ENCODE results near the gene SPAG9. TPM values are rescaled to one million over a fixed set of nuclear protein-coding genes. Genes with fewer than 3 reads are reported as not detected.

Gene SPAG9
- total RNA-seq, 1 donor from 2014 or later = 233 TPM

GRCh38 chr17:51052235-51052634 is 68.4 kb downstream of the SPAG9 start:
- ATAC-seq (no peak), DNase-seq (ENCODE audit: low spot score) (no peak)
- intact Hi-C loops (cut with DNase I) = no loop called here

GRCh38 chr17:51050291-51051033 is 70.2 kb downstream of the SPAG9 start:
- ATAC-seq (no peak), DNase-seq (ENCODE audit: low spot score) (no peak)
- intact Hi-C loops (cut with DNase I) = no loop called here

- intact Hi-C loops (cut with DNase I) = no loop called here
- ATAC-seq (peak; percentile 98), DNase-seq (ENCODE audit: low spot score) (peak; percentile 83)
Observed at GRCh38 chr17:51046514-51047384, 73.9 kb downstream of the SPAG9 start.

GRCh38 chr17:51046046-51046445 is 74.6 kb downstream of the SPAG9 start:
- intact Hi-C loops (cut with DNase I) = no loop called here
- ATAC-seq (no peak), DNase-seq (ENCODE audit: low spot score) (no peak)

GRCh38 chr17:51045621-51046020 is 75.0 kb downstream of the SPAG9 start:
- peak; percentile 25 for ATAC-seq
- DNase-seq (ENCODE audit: low spot score) = no peak
- intact Hi-C loops (cut with DNase I) = no loop called here

- no peak for ATAC-seq
- intact Hi-C loops (cut with DNase I) = no loop called here
- no peak for DNase-seq (ENCODE audit: low spot score)
Observed at GRCh38 chr17:51044976-51045375, 75.7 kb downstream of the SPAG9 start.

GRCh38 chr17:51036084-51036483 is 84.6 kb downstream of the SPAG9 start:
- DNase-seq (ENCODE audit: low spot score) = no peak
- intact Hi-C loops (cut with DNase I) = no loop called here
- no peak for ATAC-seq

- ATAC-seq (peak; percentile 48), DNase-seq (ENCODE audit: low spot score) (no peak)
- intact Hi-C loops (cut with DNase I) = no loop called here
Observed at GRCh38 chr17:51035431-51035830, 85.2 kb downstream of the SPAG9 start.

- ATAC-seq = no peak
- intact Hi-C loops (cut with DNase I) = no loop called here
- DNase-seq (ENCODE audit: low spot score) = no peak
Observed at GRCh38 chr17:51034800-51035199, 85.9 kb downstream of the SPAG9 start.

GRCh38 chr17:51032850-51033249 is 87.8 kb downstream of the SPAG9 start:
- no peak for DNase-seq (ENCODE audit: low spot score)
- intact Hi-C loops (cut with DNase I) = no loop called here
- no peak for ATAC-seq

GRCh38 chr17:51029568-51030463 is 90.9 kb downstream of the SPAG9 start:
- intact Hi-C loops (cut with DNase I) = no loop called here
- ATAC-seq = peak; percentile 83

GRCh38 chr17:51029142-51029541 is 91.5 kb downstream of the SPAG9 start:
- ATAC-seq (no peak), DNase-seq (ENCODE audit: low spot score) (no peak)
- intact Hi-C loops (cut with DNase I) = no loop called here

More at GRCh38 chr17:51029568-51030463, 90.9 kb downstream of the SPAG9 start:
- DNase-seq (ENCODE audit: low spot score) = no peak

GRCh38 chr17:51028176-51028863 is 92.3 kb downstream of the SPAG9 start:
- ATAC-seq = no peak
- no peak for DNase-seq (ENCODE audit: low spot score)
- intact Hi-C loops (cut with DNase I) = no loop called here

GRCh38 chr17:51018541-51018940 is 102.1 kb downstream of the SPAG9 start:
- DNase-seq (ENCODE audit: low spot score) (no peak), ATAC-seq (no peak)
- intact Hi-C loops (cut with DNase I) = no loop called here

GRCh38 chr17:51017270-51017669 is 103.4 kb downstream of the SPAG9 start:
- ATAC-seq = no peak
- intact Hi-C loops (cut with DNase I) = no loop called here
- no peak for DNase-seq (ENCODE audit: low spot score)

- ATAC-seq (no peak), DNase-seq (ENCODE audit: low spot score) (no peak)
- intact Hi-C loops (cut with DNase I) = no loop called here
Observed at GRCh38 chr17:51016099-51016498, 104.6 kb downstream of the SPAG9 start.

GRCh38 chr17:51015145-51015558 is 105.5 kb downstream of the SPAG9 start:
- intact Hi-C loops (cut with DNase I) = no loop called here
- peak; percentile 34 for ATAC-seq

GRCh38 chr17:51014129-51014528 is 106.5 kb downstream of the SPAG9 start:
- ATAC-seq (no peak), DNase-seq (ENCODE audit: low spot score) (no peak)
- intact Hi-C loops (cut with DNase I) = no loop called here

More at GRCh38 chr17:51015145-51015558, 105.5 kb downstream of the SPAG9 start:
- DNase-seq (ENCODE audit: low spot score) = no peak

- no peak for ATAC-seq
- intact Hi-C loops (cut with DNase I) = no loop called here
- DNase-seq (ENCODE audit: low spot score) = no peak
Observed at GRCh38 chr17:51013322-51013721, 107.3 kb downstream of the SPAG9 start.

All from sciatic nerve (tissue), 2 donors.